Activated CD8-positive, alpha-beta T cell treated with anti-CD3 and anti-CD28 coated beads for 36 hours (primary cell): ENCODE data around the gene MTHFD2. TPM values are rescaled to one million over a fixed set of nuclear protein-coding genes. Genes with fewer than 3 reads are reported as not detected.

Experiments used
- ATAC-seq: fragments of 200-7000 bp; cut with Tn5 transposase; one replicate; pipeline ENCODE4 v1.10.0; 2021; ENCODE audit warnings: mild to moderate bottlenecking, moderate library complexity
- CTCF ChIA-PET: fragments of 350-600 bp; sonication (Branson Sonifier 250); formaldehyde crosslinking; loops from one replicate; lab custom pipeline; 2021; ENCODE audit warnings: antibody characterized with exemption; lab: Charles Lee
- POLR2A ChIA-PET: fragments of 350-600 bp; sonication (Branson Sonifier 250); formaldehyde crosslinking; loops from one replicate; lab custom pipeline; 2021; ENCODE audit warnings: antibody characterized with exemption; lab: Charles Lee
- DNase-seq: peaks from one replicate; pipeline ENCODE4 v3.0.0-alpha.2; 2020
- H3K27ac Mint-ChIP-seq: one replicate; pipeline ENCODE4 v1.8.0; 2021; ENCODE audit warnings: mild to moderate bottlenecking, mixed read lengths
- H3K27me3 Mint-ChIP-seq: one replicate; pipeline ENCODE4 v1.8.0; 2021; ENCODE audit warnings: mixed read lengths
- H3K36me3 Mint-ChIP-seq: one replicate; pipeline ENCODE4 v1.8.0; 2021; ENCODE audit warnings: low read depth, mixed read lengths
- H3K4me1 Mint-ChIP-seq: one replicate; pipeline ENCODE4 v1.8.0; 2021; ENCODE audit warnings: low read depth, mixed read lengths
- H3K4me3 Mint-ChIP-seq: one replicate; pipeline ENCODE4 v1.8.0; 2021; ENCODE audit warnings: mild to moderate bottlenecking, moderate library complexity, mixed read lengths
- H3K9me3 Mint-ChIP-seq: one replicate; pipeline ENCODE4 v1.8.0; 2021; ENCODE audit warnings: mixed read lengths
- CTCF ChIP-seq: fragments of 200-600 bp; IDR thresholded peaks from one replicate; pipeline ENCODE4 v1.8.0; 2022; ENCODE audit warnings: antibody characterized with exemption, mild to moderate bottlenecking
- intact Hi-C: fragments of 100-400 bp; cut with micrococcal nuclease; formaldehyde crosslinking; loops from one replicate; pipeline ENCODE4 v1.10.0; 2022
- total RNA-seq, 2 experiments: library from RNA; stranded (reverse); gene quantifications; one replicate each; pipeline ENCODE4 v1.2.3, GENCODE V29; 2021

MTHFD2 gene
- total RNA-seq, 2 experiments from 2014 or later, result 348 to 361 TPM

GRCh38 chr2:74223941-74224770, 25.7 kb downstream of the MTHFD2 start:
- POLR2A ChIA-PET, result interaction anchor here (0.6 to 0.7 kb wide), 2 partner anchors 33 to 99 kb away, joined by 3 read pairs; no protein-coding TSS in a partner anchor
- Mint-ChIP-seq H3K27ac (peak overlapping the region; percentile 40), H3K4me1 (peaks cover 4% of the 10 kb centered on the region), H3K9me3 (no peaks in the 10 kb centered on the region), H3K36me3 (peaks cover 16% of the 10 kb centered on the region), H3K27me3 (no peaks in the 10 kb centered on the region), H3K4me3 (no peak overlapping the region)
- no peak for TF ChIP-seq CTCF
- intact Hi-C loops, result no loop called here
- ATAC-seq (no peak), DNase-seq (no peak)
- CTCF ChIA-PET, result no interaction called here

- ChIA-PET POLR2A (no interaction called here), CTCF (no interaction called here)
- H3K27ac Mint-ChIP-seq, result no peak overlapping the region
- intact Hi-C loops, result no loop called here
- H3K4me3 Mint-ChIP-seq, result no peak overlapping the region
- peaks cover 5% of the 10 kb centered on the region for H3K36me3 Mint-ChIP-seq
- H3K27me3 Mint-ChIP-seq, result no peaks in the 10 kb centered on the region
- TF ChIP-seq CTCF, result no peak
- peaks cover 4% of the 10 kb centered on the region for H3K4me1 Mint-ChIP-seq
- ATAC-seq (no peak), DNase-seq (no peak)
- no peaks in the 10 kb centered on the region for H3K9me3 Mint-ChIP-seq
Observed at GRCh38 chr2:74225698-74226459, 27.5 kb downstream of the MTHFD2 start.

- H3K36me3 Mint-ChIP-seq, result no peaks in the 10 kb centered on the region
- intact Hi-C loops, result no loop called here
- ChIA-PET POLR2A (no interaction called here), CTCF (interaction anchor here (1.1 kb wide), 1 partner anchor 48 kb away, joined by 3 read pairs; the partner anchor contains the start of gene MOB1A)
- ATAC-seq (no peak), DNase-seq (no peak)
- H3K27ac Mint-ChIP-seq, result no peak overlapping the region
- no peaks in the 10 kb centered on the region for H3K9me3 Mint-ChIP-seq
- H3K4me1 Mint-ChIP-seq, result peaks cover 4% of the 10 kb centered on the region
- no peaks in the 10 kb centered on the region for H3K27me3 Mint-ChIP-seq
- no peak for TF ChIP-seq CTCF
- no peak overlapping the region for H3K4me3 Mint-ChIP-seq
Observed at GRCh38 chr2:74226648-74227213, 28.3 kb downstream of the MTHFD2 start.

GRCh38 chr2:74227646-74228045, 29.2 kb downstream of the MTHFD2 start:
- Mint-ChIP-seq H3K36me3 (no peaks in the 10 kb centered on the region), H3K9me3 (no peaks in the 10 kb centered on the region), H3K4me1 (peaks cover 4% of the 10 kb centered on the region), H3K27ac (no peak overlapping the region), H3K27me3 (no peaks in the 10 kb centered on the region), H3K4me3 (no peak overlapping the region)
- ChIA-PET POLR2A (interaction anchor here (1.1 kb wide), 1 partner anchor 9 kb away, joined by 3 read pairs; no protein-coding TSS in a partner anchor), CTCF (interaction anchor here (1.0 to 1.1 kb wide), 2 partner anchors 49 to 103 kb away, joined by 3 read pairs; partner anchors contain the start of gene MOB1A)
- ATAC-seq (no peak), DNase-seq (no peak)
- TF ChIP-seq CTCF, result no peak
- intact Hi-C loops, result no loop called here
